GM10847 (cell line): Measurements from ENCODE around the gene FAM200B.

ENCODE experiments used
- POLR2A ChIP-seq: IDR thresholded peaks from 2 replicates; pipeline ENCODE4 v1.6.1; 2011; ENCODE audit not compliant: insufficient read length; ENCODE audit errors: extremely low read depth

Gene FAM200B

GRCh38 chr4:15707363-15707715, 25.7 kb downstream of the FAM200B start:
- no peak for TF ChIP-seq POLR2A

- TF ChIP-seq POLR2A = no peak
These were observed 30.1 kb downstream of the FAM200B start for GRCh38 chr4:15711762-15712161.

GRCh38 chr4:15712214-15712613, 30.6 kb downstream of the FAM200B start:
- no peak for TF ChIP-seq POLR2A

GRCh38 chr4:15714141-15714540, 32.5 kb downstream of the FAM200B start:
- no peak for TF ChIP-seq POLR2A

- no peak for TF ChIP-seq POLR2A
These were observed 33.2 kb downstream of the FAM200B start for GRCh38 chr4:15714646-15715435.

- TF ChIP-seq POLR2A = no peak
These were observed 34.5 kb downstream of the FAM200B start for GRCh38 chr4:15716115-15716514.

GRCh38 chr4:15717086-15717485, 35.5 kb downstream of the FAM200B start:
- TF ChIP-seq POLR2A = no peak

GRCh38 chr4:15717657-15718416, 36.2 kb downstream of the FAM200B start:
- TF ChIP-seq POLR2A = no peak

GRCh38 chr4:15718465-15718864, 36.8 kb downstream of the FAM200B start:
- no peak for TF ChIP-seq POLR2A

- TF ChIP-seq POLR2A = no peak
These were observed 37.3 kb downstream of the FAM200B start for GRCh38 chr4:15718959-15719358.

- TF ChIP-seq POLR2A = no peak
These were observed 37.9 kb downstream of the FAM200B start for GRCh38 chr4:15719506-15719905.

- TF ChIP-seq POLR2A = no peak
These were observed 39.2 kb downstream of the FAM200B start for GRCh38 chr4:15720851-15721250.

- no peak for TF ChIP-seq POLR2A
These were observed 44.0 kb downstream of the FAM200B start for GRCh38 chr4:15725608-15726007.

- no peak for TF ChIP-seq POLR2A
These were observed 48.4 kb downstream of the FAM200B start for GRCh38 chr4:15729910-15730533.

- no peak for TF ChIP-seq POLR2A
These were observed 53.9 kb downstream of the FAM200B start for GRCh38 chr4:15735536-15735935.

GRCh38 chr4:15736514-15737050, 55.0 kb downstream of the FAM200B start:
- no peak for TF ChIP-seq POLR2A

GRCh38 chr4:15737255-15737654, 55.6 kb downstream of the FAM200B start:
- no peak for TF ChIP-seq POLR2A
